CD4-positive, alpha-beta T cell (primary cell): Measurements from ENCODE around the gene PIP5K1B. TPM values are rescaled to one million over a fixed set of nuclear protein-coding genes. Genes with fewer than 3 reads are reported as not detected.

Source experiments
- ATAC-seq: fragments of 200-7000 bp; cut with Tn5 transposase; one replicate; pipeline ENCODE4 v1.10.0; 2022; ENCODE audit warnings: mild to moderate bottlenecking; ENCODE audit not compliant: poor library complexity
- CTCF ChIA-PET: fragments of 350-600 bp; sonication (Branson Sonifier 250); formaldehyde crosslinking; loops from one replicate; lab custom pipeline; 2021; ENCODE audit warnings: antibody characterized with exemption, inconsistent platforms; lab: Charles Lee
- POLR2A ChIA-PET: fragments of 350-600 bp; sonication (Branson Sonifier 250); formaldehyde crosslinking; loops from one replicate; lab custom pipeline; 2021; ENCODE audit warnings: antibody characterized with exemption, inconsistent platforms; lab: Charles Lee
- DNase-seq, 14 experiments: peaks; one replicate each; pipeline ENCODE4 v3.0.0-alpha.2; 2013 to 2020; ENCODE audit warnings: mixed read lengths in 2 of 14
- H3K27ac ChIP-seq, 2 donors: one replicate each; pipeline versions ENCODE4 v1.5.1 to v1.7.0; 2013; ENCODE audit warnings: low read length in 2 of 2, low read depth in 1 of 2, mild to moderate bottlenecking in 1 of 2
- H3K27me3 ChIP-seq, 2 experiments: 1 replicate in 1 of 2; 2 replicates in 1 of 2; pipeline versions ENCODE4 v1.6.1 to v1.7.0; 2013; ENCODE audit warnings: low read length in 2 of 2, control low read depth in 1 of 2, mild to moderate bottlenecking in 1 of 2, moderate library complexity in 1 of 2; ENCODE audit not compliant: insufficient read depth in 2 of 2, control insufficient read depth in 1 of 2
- H3K36me3 ChIP-seq: one replicate; pipeline ENCODE4 v1.6.1; 2013; ENCODE audit warnings: low read length, control low read depth; ENCODE audit not compliant: insufficient read depth
- H3K4me1 ChIP-seq: one replicate; pipeline ENCODE4 v1.6.1; 2013; ENCODE audit warnings: low read length, control low read depth; ENCODE audit not compliant: insufficient read depth
- H3K4me3 ChIP-seq: one replicate; pipeline ENCODE4 v1.5.1; 2013; ENCODE audit warnings: mild to moderate bottlenecking, low read length, moderate library complexity
- H3K9me3 ChIP-seq, 2 experiments: 1 replicate in 1 of 2; 2 replicates in 1 of 2; pipeline versions ENCODE4 v1.6.1 to v1.7.0; 2013; ENCODE audit warnings: low read length in 2 of 2, mild to moderate bottlenecking in 2 of 2, control low read depth in 1 of 2, moderate library complexity in 1 of 2; ENCODE audit not compliant: control insufficient read depth in 1 of 2, insufficient read depth in 1 of 2
- H3K27ac Mint-ChIP-seq: one replicate; pipeline ENCODE4 v1.8.0; 2020; ENCODE audit warnings: mixed read lengths
- H3K27me3 Mint-ChIP-seq: one replicate; pipeline ENCODE4 v1.8.0; 2021; ENCODE audit warnings: mixed read lengths
- H3K36me3 Mint-ChIP-seq: one replicate; pipeline ENCODE4 v1.8.0; 2021; ENCODE audit warnings: low read depth, mixed read lengths
- H3K4me1 Mint-ChIP-seq: one replicate; pipeline ENCODE4 v1.8.0; 2021; ENCODE audit warnings: low read depth, mixed read lengths
- H3K4me3 Mint-ChIP-seq: one replicate; pipeline ENCODE4 v1.8.0; 2020; ENCODE audit warnings: mild to moderate bottlenecking, mixed read lengths
- H3K9me3 Mint-ChIP-seq: one replicate; pipeline ENCODE4 v1.8.0; 2020; ENCODE audit warnings: mixed read lengths
- CTCF ChIP-seq: fragments of 200-600 bp; IDR thresholded peaks from one replicate; pipeline ENCODE4 v1.8.0; 2022; ENCODE audit warnings: antibody characterized with exemption, mild to moderate bottlenecking
- intact Hi-C, 2 experiments: fragments of 100-400 bp; cut with DNase I in 1 of 2; cut with micrococcal nuclease in 1 of 2; formaldehyde crosslinking; loops; one replicate each; pipeline versions ENCODE4 v1.15.1 to v1.9.0; 2023 to 2025; cut with DNase I, micrococcal nuclease
- total RNA-seq, 174 experiments: library from RNA in 2 of 174; stranded (reverse) in 2 of 174; gene quantifications; one replicate each; pipeline ENCODE4 v1.2.3 and lab custom pipeline; 2021 to 2026

Gene PIP5K1B
- total RNA-seq, 2 experiments from 2014 or later = not detected

DNA sequence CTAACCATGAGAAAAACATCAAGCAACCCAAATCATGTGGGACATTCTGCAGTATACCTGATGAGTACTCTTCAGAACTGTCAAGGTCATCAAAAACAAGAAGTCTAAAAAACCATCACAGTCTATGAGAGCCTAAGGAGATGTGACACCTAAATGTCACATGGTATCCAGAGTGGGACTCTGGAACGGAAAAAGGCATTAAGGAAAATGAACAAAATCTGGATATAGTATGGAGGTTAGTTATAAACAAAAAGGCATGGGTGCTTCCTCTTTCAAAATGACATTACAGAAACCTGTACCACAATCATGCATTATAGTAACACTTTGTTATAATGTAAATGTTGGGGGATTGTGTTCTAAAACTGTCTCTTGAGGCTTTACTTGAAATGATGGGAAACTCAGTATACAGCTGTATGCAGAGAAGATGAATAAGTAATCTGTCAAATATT is 261.5 kb downstream of the PIP5K1B start:
- no peaks in the 10 kb centered on the region for H3K36me3 ChIP-seq
- Mint-ChIP-seq H3K4me1 (no peaks in the 10 kb centered on the region), H3K27ac (no peak overlapping the region), H3K9me3 (no peaks in the 10 kb centered on the region), H3K27me3 (no peaks in the 10 kb centered on the region), H3K36me3 (no peaks in the 10 kb centered on the region), H3K4me3 (no peak overlapping the region)
- intact Hi-C loops = no loop called here
- ATAC-seq (no peak), DNase-seq (no peak)
- TF ChIP-seq CTCF = no peak
- no peaks in the 10 kb centered on the region for H3K4me1 ChIP-seq
- H3K4me3 ChIP-seq = no peak overlapping the region
- no peaks in the 10 kb centered on the region for H3K9me3 ChIP-seq
- ChIA-PET POLR2A (no interaction called here), CTCF (no interaction called here)
- H3K27ac ChIP-seq = no peak overlapping the region
- H3K27me3 ChIP-seq = no peaks in the 10 kb centered on the region

DNA sequence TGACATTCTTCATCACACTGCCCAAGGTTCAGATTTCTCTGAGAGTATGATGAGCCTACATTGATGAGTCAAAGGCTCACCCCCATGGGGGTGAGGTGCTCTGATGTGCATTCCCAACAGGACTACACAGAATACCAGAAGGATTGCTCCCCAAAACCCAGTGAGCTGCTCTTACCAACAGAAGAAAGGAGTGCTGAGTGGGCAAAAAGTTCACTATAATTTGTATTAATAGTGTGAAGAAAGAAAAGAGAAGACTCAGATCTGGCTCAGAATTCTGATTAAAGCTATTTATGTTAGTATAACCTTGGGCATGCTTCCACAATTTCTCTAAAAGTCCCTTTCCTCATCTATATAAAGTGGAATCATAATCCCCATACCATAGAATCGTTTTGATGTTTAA is 262.8 kb downstream of the PIP5K1B start:
- intact Hi-C loops = no loop called here
- Mint-ChIP-seq H3K27me3 (no peaks in the 10 kb centered on the region), H3K36me3 (no peaks in the 10 kb centered on the region), H3K9me3 (no peaks in the 10 kb centered on the region), H3K27ac (no peak overlapping the region), H3K4me3 (no peak overlapping the region), H3K4me1 (no peaks in the 10 kb centered on the region)
- no peak overlapping the region for H3K4me3 ChIP-seq
- H3K36me3 ChIP-seq = no peaks in the 10 kb centered on the region
- CTCF ChIA-PET = no interaction called here
- TF ChIP-seq CTCF = no peak
- POLR2A ChIA-PET = no interaction called here
- no peaks in the 10 kb centered on the region for H3K27me3 ChIP-seq
- H3K4me1 ChIP-seq = no peaks in the 10 kb centered on the region
- no peak overlapping the region for H3K27ac ChIP-seq
- no peaks in the 10 kb centered on the region for H3K9me3 ChIP-seq
- no peak for ATAC-seq
- DNase-seq = no peak

DNA sequence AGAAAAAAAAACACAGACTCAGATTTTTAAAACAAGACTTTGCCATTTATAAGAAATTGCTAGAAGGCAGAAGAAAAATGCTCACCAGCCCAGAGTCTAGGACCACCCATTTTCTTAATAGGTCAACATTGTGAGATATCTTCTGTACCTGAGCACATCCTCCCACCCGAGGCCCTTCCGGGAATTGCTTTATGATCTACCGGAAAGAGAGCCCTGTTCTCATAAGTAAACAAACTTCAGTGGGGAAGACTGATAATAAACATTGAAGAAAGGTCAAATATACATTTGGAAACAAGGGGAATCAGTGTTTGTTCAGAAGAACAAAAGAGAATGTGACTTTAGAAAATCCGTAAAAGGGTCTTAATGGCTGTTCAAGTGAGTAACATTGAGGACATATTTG is 264.5 kb downstream of the PIP5K1B start:
- Mint-ChIP-seq H3K4me3 (no peak overlapping the region), H3K27ac (no peak overlapping the region), H3K9me3 (no peaks in the 10 kb centered on the region), H3K36me3 (no peaks in the 10 kb centered on the region), H3K27me3 (no peaks in the 10 kb centered on the region), H3K4me1 (peaks cover 6% of the 10 kb centered on the region)
- intact Hi-C loops = no loop called here
- Histone ChIP-seq H3K27me3 (no peaks in the 10 kb centered on the region), H3K27ac (no peak overlapping the region), H3K4me3 (no peak overlapping the region), H3K36me3 (no peaks in the 10 kb centered on the region), H3K4me1 (no peaks in the 10 kb centered on the region), H3K9me3 (no peaks in the 10 kb centered on the region)
- ChIA-PET CTCF (interaction anchor here (0.6 kb wide), 1 partner anchor 36 kb away, joined by 3 read pairs; no protein-coding TSS in a partner anchor), POLR2A (no interaction called here)
- no peak for ATAC-seq
- no peak for TF ChIP-seq CTCF
- no peak for DNase-seq
